ENCODE data around the gene PDGFRB. TPM values are rescaled to one million over a fixed set of nuclear protein-coding genes. Genes with fewer than 3 reads are reported as not detected.

PDGFRB gene
- total and polyA plus RNA-seq, 10 of the 15 experiments (the other 5 are each of a cell fraction or from before 2014, with no cell fraction given), result 0.02 to 3.0 (median 1.0) TPM

GRCh38 chr5:150144246-150144801 lies 11.3 kb downstream of the PDGFRB start:
- H3K9ac ChIP-seq (ENCODE audit: control insufficient read depth, insufficient read depth, low read length), result no peak overlapping the region
- H3K27ac ChIP-seq (ENCODE audit: control insufficient read depth, insufficient read depth), result no peak overlapping the region
- DNase-seq (ENCODE audit: low read depth, low spot score), result no peak
- ChIA-PET SMC1A (ENCODE audit: uncharacterized antibody, unreplicated experiment) (interaction anchor here (1.7 kb wide), 1 partner anchor 18 kb away, joined by 10 read pairs; no protein-coding TSS in a partner anchor), CTCF (interaction anchor here (0.8 to 1.7 kb wide), 4 partner anchors 11 to 18 kb away, joined by 3 to 11 read pairs (median 4); partner anchors contain the start of gene PDGFRB), POLR2A (no interaction called here), RAD21 (ENCODE audit: unreplicated experiment) (interaction anchor here (1.6 kb wide), 1 partner anchor 12 kb away, joined by 13 read pairs; the partner anchor contains the start of gene PDGFRB)
- BruUV-seq (replicated peaks), result no TSS peak
- H4K20me1 ChIP-seq (ENCODE audit: control insufficient read depth, insufficient read depth), result no peaks in the 10 kb centered on the region
- H3K27me3 ChIP-seq (replicated peaks in 1 of 2; ENCODE audit: control insufficient read depth in 2 of 2, insufficient read depth in 2 of 2, low read length in 1 of 2), result no peaks in the 10 kb centered on the region
- H3K4me1 ChIP-seq (ENCODE audit: control insufficient read depth, insufficient read depth, low read length), result no peaks in the 10 kb centered on the region
- no peak overlapping the region for H2AFZ ChIP-seq (ENCODE audit: control insufficient read depth, low read depth, low read length)
- no peaks in the 10 kb centered on the region for H3K79me2 ChIP-seq (ENCODE audit: control insufficient read depth, insufficient read depth, low read length)
- no peak overlapping the region for H3K4me2 ChIP-seq (ENCODE audit: control insufficient read depth, insufficient read depth)
- no peaks in the 10 kb centered on the region for H3K9me3 ChIP-seq (replicated peaks; ENCODE audit: control insufficient read depth, insufficient read depth, low read length)
- FAIRE-seq, result no peak
- in situ Hi-C loops (cut with MboI), result no loop called here
- no peaks in the 10 kb centered on the region for H3K36me3 ChIP-seq (ENCODE audit: control insufficient read depth in 2 of 2, insufficient read depth in 2 of 2, low read length in 1 of 2)
- no peak for TF ChIP-seq JUNB (IDR thresholded peaks at IDR 0.05)
- TF ChIP-seq MEF2B (IDR thresholded peaks at IDR 0.05; ENCODE audit: partially characterized antibody, poor library complexity, severe bottlenecking), result peak; percentile 54
- whole genome bisulfite sequencing (ENCODE audit: insufficient coverage, insufficient replicate concordance, low lambda C conversion rate, missing lambda C conversion rate), result 33% methylated on average over 14 of the region's 14 CpGs
- ATAC-seq, result no peak
- no peak overlapping the region for H3K4me3 ChIP-seq
- intact Hi-C loops (cut with micrococcal nuclease; ENCODE audit: unreplicated experiment), result no loop called here

DNA sequence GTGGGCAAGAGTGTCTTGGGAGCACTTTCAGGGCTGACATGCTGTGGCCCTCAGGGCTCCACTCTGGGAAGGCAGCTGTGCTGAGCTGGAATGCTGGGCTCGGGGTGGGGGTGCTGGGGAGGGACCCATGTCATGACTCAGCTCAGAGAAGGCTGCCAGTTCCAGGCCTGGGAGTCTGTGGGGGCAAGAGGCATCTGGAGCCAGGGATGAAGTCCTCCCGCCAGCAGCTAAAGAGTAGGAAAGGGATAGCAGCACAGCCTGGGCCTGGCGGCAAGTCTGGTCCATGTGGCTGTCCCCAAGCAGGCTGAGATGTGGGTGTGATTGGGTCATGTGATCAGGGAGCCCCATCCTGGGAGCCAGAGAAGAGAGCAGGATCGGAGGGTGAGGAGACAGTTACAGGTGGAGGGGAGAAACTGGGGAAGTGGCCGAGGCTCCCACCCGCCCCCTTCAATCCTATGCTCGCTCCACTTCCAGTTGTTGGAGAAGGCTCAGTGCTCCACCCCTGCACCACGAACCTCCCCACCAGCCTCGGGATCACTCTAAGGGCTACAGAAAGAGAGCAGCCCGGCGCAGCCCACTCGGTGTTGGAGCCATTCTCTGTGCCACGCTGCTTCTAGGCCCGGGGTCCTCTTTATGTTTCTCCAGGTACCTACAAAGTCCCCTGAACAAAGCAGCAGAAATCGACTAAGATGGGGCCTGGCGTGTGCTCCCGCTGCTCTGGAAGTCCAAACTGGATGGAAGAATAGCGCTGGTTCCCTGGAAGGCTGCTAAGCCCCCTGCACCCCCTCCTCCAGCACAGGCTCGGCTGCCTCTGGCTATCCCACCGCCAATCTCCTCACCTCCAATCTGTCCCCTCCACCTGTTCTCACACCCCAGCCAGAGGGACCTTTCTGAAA lies 12.0 kb downstream of the PDGFRB start:
- SMC1A ChIA-PET (ENCODE audit: uncharacterized antibody, unreplicated experiment), result no interaction called here
- CTCF ChIA-PET, result interaction anchor here (1.5 kb wide), 1 partner anchor 13 kb away, joined by 3 read pairs; no protein-coding TSS in a partner anchor
- no peaks in the 10 kb centered on the region for H3K36me3 ChIP-seq (ENCODE audit: control insufficient read depth in 2 of 2, insufficient read depth in 2 of 2, low read length in 1 of 2)
- no peaks in the 10 kb centered on the region for H3K9me3 ChIP-seq (replicated peaks; ENCODE audit: control insufficient read depth, insufficient read depth, low read length)
- in situ Hi-C loops (cut with MboI), result no loop called here
- H3K27ac ChIP-seq (ENCODE audit: control insufficient read depth, insufficient read depth), result no peak overlapping the region
- no peak overlapping the region for H3K9ac ChIP-seq (ENCODE audit: control insufficient read depth, insufficient read depth, low read length)
- H2AFZ ChIP-seq (ENCODE audit: control insufficient read depth, low read depth, low read length), result no peak overlapping the region
- intact Hi-C loops (cut with micrococcal nuclease; ENCODE audit: unreplicated experiment), result no loop called here
- TF ChIP-seq, protein P1, sequence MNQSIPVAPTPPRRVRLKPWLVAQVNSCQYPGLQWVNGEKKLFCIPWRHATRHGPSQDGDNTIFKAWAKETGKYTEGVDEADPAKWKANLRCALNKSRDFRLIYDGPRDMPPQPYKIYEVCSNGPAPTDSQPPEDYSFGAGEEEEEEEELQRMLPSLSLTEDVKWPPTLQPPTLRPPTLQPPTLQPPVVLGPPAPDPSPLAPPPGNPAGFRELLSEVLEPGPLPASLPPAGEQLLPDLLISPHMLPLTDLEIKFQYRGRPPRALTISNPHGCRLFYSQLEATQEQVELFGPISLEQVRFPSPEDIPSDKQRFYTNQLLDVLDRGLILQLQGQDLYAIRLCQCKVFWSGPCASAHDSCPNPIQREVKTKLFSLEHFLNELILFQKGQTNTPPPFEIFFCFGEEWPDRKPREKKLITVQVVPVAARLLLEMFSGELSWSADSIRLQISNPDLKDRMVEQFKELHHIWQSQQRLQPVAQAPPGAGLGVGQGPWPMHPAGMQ (IDR thresholded peaks at IDR 0.05; ENCODE audit: borderline replicate concordance), result no peak
- TF ChIP-seq MYB (IDR thresholded peaks at IDR 0.05; ENCODE audit: borderline replicate concordance, low read depth, low read length) (no peak), BACH1 (IDR thresholded peaks at IDR 0.05; ENCODE audit: borderline replicate concordance) (no peak), ASH2L (IDR thresholded peaks at IDR 0.05; ENCODE audit: borderline replicate concordance, low read depth) (no peak)
- TF ChIP-seq, protein P2, sequence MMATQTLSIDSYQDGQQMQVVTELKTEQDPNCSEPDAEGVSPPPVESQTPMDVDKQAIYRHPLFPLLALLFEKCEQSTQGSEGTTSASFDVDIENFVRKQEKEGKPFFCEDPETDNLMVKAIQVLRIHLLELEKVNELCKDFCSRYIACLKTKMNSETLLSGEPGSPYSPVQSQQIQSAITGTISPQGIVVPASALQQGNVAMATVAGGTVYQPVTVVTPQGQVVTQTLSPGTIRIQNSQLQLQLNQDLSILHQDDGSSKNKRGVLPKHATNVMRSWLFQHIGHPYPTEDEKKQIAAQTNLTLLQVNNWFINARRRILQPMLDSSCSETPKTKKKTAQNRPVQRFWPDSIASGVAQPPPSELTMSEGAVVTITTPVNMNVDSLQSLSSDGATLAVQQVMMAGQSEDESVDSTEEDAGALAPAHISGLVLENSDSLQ (IDR thresholded peaks at IDR 0.05), result no peak
- no peaks in the 10 kb centered on the region for H4K20me1 ChIP-seq (ENCODE audit: control insufficient read depth, insufficient read depth)
- POLR2A ChIA-PET, result no interaction called here
- H3K4me1 ChIP-seq (ENCODE audit: control insufficient read depth, insufficient read depth, low read length), result no peaks in the 10 kb centered on the region
- FAIRE-seq (no peak), DNase-seq (ENCODE audit: low read depth, low spot score) (no peak), ATAC-seq (no peak)
- RAD21 ChIA-PET (ENCODE audit: unreplicated experiment), result no interaction called here
- H3K27me3 ChIP-seq (replicated peaks in 1 of 2; ENCODE audit: control insufficient read depth in 2 of 2, insufficient read depth in 2 of 2, low read length in 1 of 2), result no peaks in the 10 kb centered on the region
- H3K4me3 ChIP-seq, result no peak overlapping the region
- H3K79me2 ChIP-seq (ENCODE audit: control insufficient read depth, insufficient read depth, low read length), result no peaks in the 10 kb centered on the region
- WGBS (ENCODE audit: insufficient coverage, insufficient replicate concordance, low lambda C conversion rate, missing lambda C conversion rate), result 34% methylated on average over 20 of the region's 20 CpGs
- H3K4me2 ChIP-seq (ENCODE audit: control insufficient read depth, insufficient read depth), result no peak overlapping the region
- no TSS peak for BruUV-seq (replicated peaks)
